Liver (tissue), 9 donors: ENCODE measurements around the gene BSDC1. TPM values are rescaled to one million over a fixed set of nuclear protein-coding genes. Genes with fewer than 3 reads are reported as not detected.

Source experiments
- DNase-seq: peaks from one replicate; pipeline ENCODE4 v3.0.0-alpha.2; 2017; ENCODE audit warnings: low spot score
- H3K27ac ChIP-seq, 2 donors: one replicate each; pipeline ENCODE4 v1.7.0; 2013; ENCODE audit warnings: inconsistent platforms in 2 of 2, low read length in 2 of 2, control low read depth in 1 of 2, low read depth in 1 of 2, mild to moderate bottlenecking in 1 of 2
- H3K27me3 ChIP-seq, 4 donors: one replicate each; pipeline versions ENCODE4 v1.6.1 to v1.7.0; 2013; ENCODE audit warnings: low read length in 3 of 4, inconsistent platforms in 1 of 4, mild to moderate bottlenecking in 1 of 4, moderate library complexity in 1 of 4; ENCODE audit not compliant: control insufficient read depth in 4 of 4, insufficient read depth in 4 of 4
- H3K36me3 ChIP-seq, 4 donors: one replicate each; pipeline versions ENCODE4 v1.6.1 to v1.7.0; 2013; ENCODE audit warnings: low read length in 3 of 4, mild to moderate bottlenecking in 3 of 4, low read depth in 1 of 4, moderate library complexity in 1 of 4; ENCODE audit not compliant: control insufficient read depth in 4 of 4, insufficient read depth in 3 of 4
- H3K4me1 ChIP-seq, 4 donors: one replicate each; pipeline versions ENCODE4 v1.6.1 to v1.7.0; 2013; ENCODE audit warnings: low read length in 3 of 4, mild to moderate bottlenecking in 3 of 4, moderate library complexity in 1 of 4; ENCODE audit not compliant: control insufficient read depth in 4 of 4, insufficient read depth in 4 of 4
- H3K4me3 ChIP-seq, 3 donors: one replicate each; pipeline versions ENCODE4 v1.6.1 to v1.7.0; 2013; ENCODE audit warnings: low read length in 3 of 3, control low read depth in 1 of 3, low read depth in 1 of 3, mild to moderate bottlenecking in 1 of 3
- H3K9ac ChIP-seq, 2 donors: one replicate each; pipeline ENCODE4 v1.7.0; 2013; ENCODE audit warnings: low read length in 2 of 2, mild to moderate bottlenecking in 2 of 2, moderate library complexity in 2 of 2, control low read depth in 1 of 2, low read depth in 1 of 2
- H3K9me3 ChIP-seq, 4 donors: one replicate each; pipeline versions ENCODE4 v1.6.1 to v1.7.0; 2013; ENCODE audit warnings: low read length in 3 of 4; ENCODE audit not compliant: control insufficient read depth in 4 of 4
- CTCF ChIP-seq: fragments of 150-350 bp; IDR thresholded peaks from 2 replicates; pipeline ENCODE4 v1.5.1; 2017; ENCODE audit warnings: improper control_type of control experiment, low read depth, low read length; ENCODE audit not compliant: missing input control
- EGR1 ChIP-seq, 2 donors: IDR thresholded peaks; 2 replicates each; pipeline ENCODE4 v1.6.1; 2016 to 2018; ENCODE audit warnings: antibody characterized with exemption in 2 of 2, low read depth in 2 of 2
- FOXA2 ChIP-seq: IDR thresholded peaks from 2 replicates; pipeline ENCODE4 v1.6.1; 2016; ENCODE audit warnings: antibody characterized with exemption
- HNF4A ChIP-seq, 2 donors: conservative IDR thresholded peaks; 2 replicates each; pipeline ENCODE4 v1.6.1; 2016; ENCODE audit warnings: antibody characterized with exemption in 2 of 2, mild to moderate bottlenecking in 2 of 2
- HNF4G ChIP-seq: IDR thresholded peaks from 2 replicates; pipeline ENCODE4 v1.6.1; 2016; ENCODE audit warnings: antibody characterized with exemption
- JUND ChIP-seq, 2 donors: IDR thresholded peaks; 2 replicates each; pipeline ENCODE4 v1.6.1; 2016; ENCODE audit warnings: antibody characterized with exemption in 2 of 2
- RAD21 ChIP-seq, 2 donors: IDR thresholded peaks; 2 replicates each; pipeline ENCODE4 v1.6.1; 2016; ENCODE audit warnings: antibody characterized with exemption in 2 of 2, mild to moderate bottlenecking in 2 of 2
- REST ChIP-seq: IDR thresholded peaks from 2 replicates; pipeline ENCODE4 v1.6.1; 2016; ENCODE audit warnings: antibody characterized with exemption, mild to moderate bottlenecking
- SP1 ChIP-seq: IDR thresholded peaks from 2 replicates; pipeline ENCODE4 v1.6.1; 2018; ENCODE audit warnings: antibody characterized with exemption, mild to moderate bottlenecking
- YY1 ChIP-seq: IDR thresholded peaks from 2 replicates; pipeline ENCODE4 v1.6.1; 2016; ENCODE audit warnings: antibody characterized with exemption, mild to moderate bottlenecking
- ZBTB33 ChIP-seq: IDR thresholded peaks from 2 replicates; pipeline ENCODE4 v1.6.1; 2016; ENCODE audit warnings: antibody characterized with exemption
- WGBS: extraction: QIAGEN DNeasy Blood & Tissue Kit; methylation state at CpG from one replicate; pipeline ENCODE4 v1.1.7; 2013; 5-methylcytosine and 5-hydroxymethylcytosine counted together
- polyA plus RNA-seq, 2 donors: library from polyadenylated mRNA; stranded (reverse) in 1 of 2; unstranded in 1 of 2; fragments of 200-250 nt in 1 of 2; fragments of >200 nt in 1 of 2; fragmentation: Nextera tagmentation in 1 of 2; extraction: Ambion mirVana in 1 of 2; gene quantifications; one replicate each; pipeline versions ENCODE4 v1.2.1 to v1.2.3, GENCODE V29; 2013 to 2015
- total RNA-seq, 2 donors: library from RNA; depleted of rRNA; stranded (reverse); fragments of >200 nt; gene quantifications; one replicate each; pipeline ENCODE4 v1.2.3, GENCODE V29; 2014
- donor health status: healthy.
- donor health status: healthy.
- donor health status: healthy.
- donor health status: healthy.
- donor health status: healthy.

Gene BSDC1
- total and polyA plus RNA-seq, 4 donors, result 40.0 to 65.9 (median 52.0) TPM

- Histone ChIP-seq H3K9me3 (no peaks in the 10 kb centered on the region), H3K27ac (no peak overlapping the region), H3K4me3 (no peak overlapping the region), H3K4me1 (peaks cover 5 to 10% (median 9%) of the 10 kb centered on the region in 4 donors), H3K36me3 (peaks cover 10 to 37% (median 31%) of the 10 kb centered on the region in 4 donors), H3K9ac (no peak overlapping the region), H3K27me3 (no peaks in the 10 kb centered on the region)
- 66% methylated on average over 12 of the region's 12 CpGs for WGBS
- no peak for DNase-seq
- TF ChIP-seq CTCF, result peak; percentile 23
- TF ChIP-seq HNF4A (conservative IDR thresholded peaks at IDR 0.05), result peak in 1 of 2 donors; percentile 9
- no peak for TF ChIP-seq FOXA2
- peak; percentile 62 to 64 for TF ChIP-seq RAD21 (IDR thresholded peaks at IDR 0.05)
- no peak for TF ChIP-seq YY1
Observed at GRCh38 chr1:32363713-32364112, 30.5 kb downstream of the BSDC1 start.

- no peak within 1 kb of the TSS for H3K9ac ChIP-seq
Observed at GRCh38 chr1:32362474-32363313, 31.5 kb downstream of the BSDC1 start, which contains the start of the genes FAM229A and TSSK3. Gene FAM229A, minus strand, starts transcription at chr1:32362485. Its CDS starts 394 bp downstream, at chr1:32362091. Gene TSSK3, plus strand, starts transcription at chr1:32362539. Its CDS starts 163 bp downstream, at chr1:32362702.

More at GRCh38 chr1:32362474-32363313, 31.5 kb downstream of the BSDC1 start, which contains the start of the genes FAM229A and TSSK3:
- no peak for TF ChIP-seq JUND (IDR thresholded peaks at IDR 0.05)
- TF ChIP-seq HNF4G, result no peak
- no peak for TF ChIP-seq SP1
- TF ChIP-seq CTCF, result no peak
- no peak for TF ChIP-seq REST
- no peak for TF ChIP-seq EGR1 (IDR thresholded peaks at IDR 0.05; ENCODE audit: low read depth in 2 of 2)
- no peak for TF ChIP-seq RAD21 (IDR thresholded peaks at IDR 0.05)
- no peak for TF ChIP-seq YY1
- no peak for TF ChIP-seq ZBTB33
- no peak for TF ChIP-seq FOXA2
- TF ChIP-seq HNF4A (conservative IDR thresholded peaks at IDR 0.05), result no peak
- Histone ChIP-seq H3K9me3 (no peaks in the 10 kb centered on the region), H3K27ac (peak within 1 kb of the TSS in 1 of 2 donors; percentile 25), H3K4me1 (peaks cover 10 to 18% (median 16%) of the 10 kb centered on the region in 4 donors), H3K4me3 (peak within 1 kb of the TSS in 1 of 3 donors; percentile 37), H3K36me3 (peaks cover 6 to 28% (median 25%) of the 10 kb centered on the region in 4 donors), H3K27me3 (no peaks in the 10 kb centered on the region)
- 80% methylated on average over 17 of the region's 17 CpGs for WGBS
- no peak for DNase-seq
